Breast epithelium (tissue), 3 donors: ENCODE results near the gene SLC6A15.

Experiments
- CTCF ChIP-seq, 3 donors: fragments of 450-650 bp; IDR thresholded peaks; one replicate each; pipeline ENCODE4 v1.5.1; 2016 to 2017; ENCODE audit warnings: antibody characterized with exemption in 3 of 3, mild to moderate bottlenecking in 3 of 3, moderate library complexity in 3 of 3
- POLR2AphosphoS5 ChIP-seq, 3 donors: sonication (generic); formaldehyde crosslinking; IDR thresholded peaks; one replicate each; pipeline ENCODE4 v1.6.1; 2017; ENCODE audit warnings: antibody characterized with exemption in 3 of 3

GRCh38 chr12:84814664-84815245, 97.8 kb downstream of the SLC6A15 start:
- TF ChIP-seq CTCF (IDR thresholded peaks at IDR 0.05) (no peak), POLR2AphosphoS5 (IDR thresholded peaks at IDR 0.05) (no peak)
